H9 (cell line): ENCODE results near the gene CERS6. TPM values are rescaled to one million over a fixed set of nuclear protein-coding genes. Genes with fewer than 3 reads are reported as not detected.

Source experiments
- DNase-seq: peaks from one replicate; pipeline ENCODE4 v3.0.0-alpha.2; 2017
- H2AFZ ChIP-seq: one replicate; pipeline ENCODE4 v1.6.1; 2013; ENCODE audit warnings: mild to moderate bottlenecking, low read length, control low read depth, moderate library complexity
- H2AK5ac ChIP-seq: 2 replicates; pipeline ENCODE4 v1.6.1; 2013; ENCODE audit warnings: low read length, control low read depth, mixed read lengths; ENCODE audit not compliant: insufficient read length
- H2BK120ac ChIP-seq: one replicate; pipeline ENCODE4 v1.6.1; 2013; ENCODE audit warnings: low read depth, mild to moderate bottlenecking, low read length, control low read depth, inconsistent platforms; ENCODE audit not compliant: poor library complexity, severe bottlenecking
- H2BK12ac ChIP-seq: 2 replicates; pipeline ENCODE4 v1.6.1; 2013; ENCODE audit warnings: low read length, control low read depth, mixed read lengths, low read depth; ENCODE audit not compliant: insufficient read length
- H2BK15ac ChIP-seq: 2 replicates; pipeline ENCODE4 v1.6.1; 2013; ENCODE audit warnings: low read depth, low read length, control low read depth
- H2BK20ac ChIP-seq: one replicate; pipeline ENCODE4 v1.6.1; 2013; ENCODE audit warnings: low read depth, mild to moderate bottlenecking, low read length, control low read depth, inconsistent platforms; ENCODE audit not compliant: poor library complexity, severe bottlenecking
- H2BK5ac ChIP-seq: 2 replicates; pipeline ENCODE4 v1.6.1; 2013; ENCODE audit warnings: low read length, control low read depth, mixed read lengths; ENCODE audit not compliant: insufficient read length
- H3K14ac ChIP-seq: 2 replicates; pipeline ENCODE4 v1.6.1; 2013; ENCODE audit warnings: low read length, control low read depth; ENCODE audit not compliant: insufficient read depth
- H3K18ac ChIP-seq: 2 replicates; pipeline ENCODE4 v1.6.1; 2013; ENCODE audit warnings: low read depth, mild to moderate bottlenecking, mixed read lengths, low read length, control low read depth; ENCODE audit not compliant: insufficient read length
- H3K23ac ChIP-seq: 2 replicates; pipeline ENCODE4 v1.6.1; 2013; ENCODE audit warnings: low read length, control low read depth, mixed read lengths, low read depth; ENCODE audit not compliant: insufficient read length
- H3K23me2 ChIP-seq: 2 replicates; pipeline ENCODE4 v1.6.1; 2013; ENCODE audit warnings: low read depth, mild to moderate bottlenecking, mixed read lengths, low read length, control low read depth; ENCODE audit not compliant: insufficient read length, poor library complexity, severe bottlenecking
- H3K27ac ChIP-seq: 2 replicates; pipeline ENCODE4 v1.5.1; 2013; ENCODE audit warnings: low read length, control low read depth, mixed read lengths, low read depth; ENCODE audit not compliant: insufficient read length
- H3K27me3 ChIP-seq: 2 replicates; pipeline ENCODE4 v1.6.1; 2013; ENCODE audit warnings: low read length, control low read depth, inconsistent platforms; ENCODE audit not compliant: insufficient read depth
- H3K4ac ChIP-seq: 2 replicates; pipeline ENCODE4 v1.6.1; 2013; ENCODE audit warnings: low read depth, mild to moderate bottlenecking, control low read depth, inconsistent platforms, low read length, moderate library complexity
- H3K4me1 ChIP-seq: 2 replicates; pipeline ENCODE4 v1.6.1; 2013; ENCODE audit warnings: low read length, control low read depth, inconsistent platforms; ENCODE audit not compliant: insufficient read depth
- H3K4me2 ChIP-seq: 2 replicates; pipeline ENCODE4 v1.6.1; 2013; ENCODE audit warnings: low read length, control low read depth, mixed read lengths; ENCODE audit not compliant: insufficient read length, insufficient read depth
- H3K56ac ChIP-seq: 2 replicates; pipeline ENCODE4 v1.6.1; 2013; ENCODE audit warnings: low read depth, mild to moderate bottlenecking, mixed read lengths, low read length, control low read depth; ENCODE audit not compliant: insufficient read length
- H3K79me1 ChIP-seq: 2 replicates; pipeline ENCODE4 v1.6.1; 2013; ENCODE audit warnings: low read depth, mild to moderate bottlenecking, moderate library complexity, low read length, control low read depth, inconsistent platforms; ENCODE audit not compliant: insufficient read depth, poor library complexity, severe bottlenecking
- H3K79me2 ChIP-seq: 2 replicates; pipeline ENCODE4 v1.6.1; 2013; ENCODE audit warnings: low read length, control low read depth, inconsistent platforms; ENCODE audit not compliant: insufficient read depth
- H3K9ac ChIP-seq: 2 replicates; pipeline ENCODE4 v1.6.1; 2013; ENCODE audit warnings: low read length, control low read depth, mixed read lengths; ENCODE audit not compliant: insufficient read length; ENCODE audit errors: extremely low read depth
- H3K9me3 ChIP-seq: one replicate; pipeline ENCODE4 v1.6.1; 2013; ENCODE audit warnings: low read depth, low read length, inconsistent platforms; ENCODE audit not compliant: control insufficient read depth
- H3T11ph ChIP-seq: one replicate; pipeline ENCODE4 v1.6.1; 2013; ENCODE audit warnings: mild to moderate bottlenecking, low read length, control low read depth, inconsistent platforms
- H4K20me1 ChIP-seq: one replicate; pipeline ENCODE4 v1.6.1; 2013; ENCODE audit not compliant: control insufficient read depth, insufficient read length, insufficient read depth
- H4K5ac ChIP-seq: 2 replicates; pipeline ENCODE4 v1.6.1; 2013; ENCODE audit warnings: low read depth, mild to moderate bottlenecking, mixed read lengths, low read length, control low read depth; ENCODE audit not compliant: insufficient read length
- H4K8ac ChIP-seq: replicated peaks from 2 replicates; pipeline ENCODE4 v1.6.1; 2013; ENCODE audit warnings: low read length, control low read depth, mixed read lengths, low read depth; ENCODE audit not compliant: insufficient read length
- H4K91ac ChIP-seq: 2 replicates; pipeline ENCODE4 v1.6.1; 2013; ENCODE audit warnings: low read depth, mild to moderate bottlenecking, moderate library complexity, mixed read lengths, low read length, control low read depth; ENCODE audit not compliant: insufficient read length
- H3K27ac Mint-ChIP-seq, 3 experiments: 2 replicates in 2 of 3; 3 replicates in 1 of 3; pipeline ENCODE4 v1.8.0; 2020 to 2021; ENCODE audit warnings: mixed read lengths in 3 of 3, mild to moderate bottlenecking in 1 of 3, moderate library complexity in 1 of 3
- H3K27me3 Mint-ChIP-seq: 2 replicates; pipeline ENCODE4 v1.8.0; 2021; ENCODE audit warnings: low read depth, mild to moderate bottlenecking, moderate library complexity, mixed read lengths
- H3K36me3 Mint-ChIP-seq, 3 experiments: 2 replicates in 2 of 3; 3 replicates in 1 of 3; pipeline ENCODE4 v1.8.0; 2020 to 2021; ENCODE audit warnings: low read depth in 3 of 3, mixed read lengths in 3 of 3; ENCODE audit not compliant: insufficient read depth in 1 of 3
- H3K4me1 Mint-ChIP-seq, 2 experiments: 2 replicates each; pipeline ENCODE4 v1.8.0; 2020; ENCODE audit warnings: mixed read lengths in 2 of 2
- H3K4me3 Mint-ChIP-seq, 2 experiments: 2 replicates in 1 of 2; 3 replicates in 1 of 2; pipeline ENCODE4 v1.8.0; 2020 to 2021; ENCODE audit warnings: mild to moderate bottlenecking in 2 of 2, mixed read lengths in 2 of 2, moderate library complexity in 1 of 2
- H3K9me3 Mint-ChIP-seq, 2 experiments: 2 replicates in 1 of 2; 3 replicates in 1 of 2; pipeline ENCODE4 v1.8.0; 2020; ENCODE audit warnings: mild to moderate bottlenecking in 2 of 2, mixed read lengths in 2 of 2, moderate library complexity in 1 of 2
- CTCF ChIP-seq: fragments of 200-600 bp; sonication (generic); conservative IDR thresholded peaks from 3 replicates; pipeline ENCODE4 v1.8.0; 2021; ENCODE audit warnings: antibody characterized with exemption, mild to moderate bottlenecking
- WGBS: extraction: QIAGEN DNeasy Blood & Tissue Kit; methylation state at CpG from one replicate; pipeline ENCODE4 v1.1.7; 2013; ENCODE audit warnings: missing lambda C conversion rate, low lambda C conversion rate, mixed read lengths; ENCODE audit not compliant: insufficient read length; ENCODE audit errors: extremely low coverage; 5-methylcytosine and 5-hydroxymethylcytosine counted together
- total RNA-seq: library from RNA; stranded (reverse); gene quantifications from 2 replicates; pipeline ENCODE4 v1.2.1, GENCODE V29; 2021

Gene CERS6
- total RNA-seq, 1 experiment from 2014 or later, result 17.7 TPM

- Histone ChIP-seq H4K91ac (no peak overlapping the region), H3K27me3 (no peaks in the 10 kb centered on the region), H2BK120ac (no peak overlapping the region), H2BK15ac (no peak overlapping the region), H3K56ac (no peak overlapping the region), H3K14ac (no peak overlapping the region), H4K8ac (no peak overlapping the region), H2AFZ (no peak overlapping the region), H3K79me2 (no peaks in the 10 kb centered on the region), H3K9ac (no peak overlapping the region), H3K27ac (no peak overlapping the region), H4K20me1 (no peaks in the 10 kb centered on the region), H2BK5ac (no peak overlapping the region), H3K79me1 (no peaks in the 10 kb centered on the region), H2AK5ac (no peak overlapping the region), H3K4me2 (no peak overlapping the region), H3K4me1 (peaks cover 4% of the 10 kb centered on the region; the same call in 1 of the 2 replicates), H2BK12ac (no peak overlapping the region), H3K23ac (no peak overlapping the region), H3K23me2 (no peaks in the 10 kb centered on the region), H4K5ac (no peak overlapping the region), H3K9me3 (peaks cover 7% of the 10 kb centered on the region), H3T11ph (no peak overlapping the region), H3K18ac (no peak overlapping the region), H2BK20ac (no peak overlapping the region), H3K4ac (no peak overlapping the region)
- no CpG with 5 or more reads among the region's 2 CpGs for WGBS
- H3K27ac Mint-ChIP-seq, result no peak overlapping the region; a peak in 1 of 7 replicates
- H3K4me1 Mint-ChIP-seq, result peaks cover 10 to 20% of the 10 kb centered on the region in 2 experiments
- no peak for DNase-seq
- no peak for TF ChIP-seq CTCF
- H3K4me3 Mint-ChIP-seq, result no peak overlapping the region
- H3K9me3 Mint-ChIP-seq, result peaks cover 21 to 23% of the 10 kb centered on the region in 2 experiments
- H3K36me3 Mint-ChIP-seq, result peaks cover 17 to 30% (median 18%) of the 10 kb centered on the region in 3 experiments
- H3K27me3 Mint-ChIP-seq, result no peaks in the 10 kb centered on the region; the same call in 1 of the 2 replicates
Observed at GRCh38 chr2:168600949-168601348, 144.9 kb downstream of the CERS6 start.
